Measurements from ENCODE around the gene PHOX2A.

DNA sequence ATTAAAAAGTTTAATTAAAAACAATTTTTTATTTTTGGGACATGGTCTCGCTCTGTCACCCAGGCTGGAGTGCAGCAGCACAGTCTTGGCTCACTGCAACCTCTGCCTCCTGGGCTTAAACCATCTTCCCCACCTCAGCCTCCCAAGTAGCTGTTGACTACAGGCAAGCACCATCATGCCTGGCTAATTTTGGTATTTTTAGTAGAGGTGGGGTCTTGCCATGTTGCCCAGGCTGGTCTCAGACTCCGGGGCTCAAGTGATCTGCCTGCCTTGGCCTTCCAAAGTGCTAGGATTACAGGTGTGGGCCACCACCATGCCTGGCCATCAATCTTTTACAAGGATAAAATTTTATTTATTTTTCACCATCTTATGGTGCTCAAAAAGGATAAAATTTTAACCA, 43.3 kb upstream of the PHOX2A start:
- TF ChIP-seq, protein P1, sequence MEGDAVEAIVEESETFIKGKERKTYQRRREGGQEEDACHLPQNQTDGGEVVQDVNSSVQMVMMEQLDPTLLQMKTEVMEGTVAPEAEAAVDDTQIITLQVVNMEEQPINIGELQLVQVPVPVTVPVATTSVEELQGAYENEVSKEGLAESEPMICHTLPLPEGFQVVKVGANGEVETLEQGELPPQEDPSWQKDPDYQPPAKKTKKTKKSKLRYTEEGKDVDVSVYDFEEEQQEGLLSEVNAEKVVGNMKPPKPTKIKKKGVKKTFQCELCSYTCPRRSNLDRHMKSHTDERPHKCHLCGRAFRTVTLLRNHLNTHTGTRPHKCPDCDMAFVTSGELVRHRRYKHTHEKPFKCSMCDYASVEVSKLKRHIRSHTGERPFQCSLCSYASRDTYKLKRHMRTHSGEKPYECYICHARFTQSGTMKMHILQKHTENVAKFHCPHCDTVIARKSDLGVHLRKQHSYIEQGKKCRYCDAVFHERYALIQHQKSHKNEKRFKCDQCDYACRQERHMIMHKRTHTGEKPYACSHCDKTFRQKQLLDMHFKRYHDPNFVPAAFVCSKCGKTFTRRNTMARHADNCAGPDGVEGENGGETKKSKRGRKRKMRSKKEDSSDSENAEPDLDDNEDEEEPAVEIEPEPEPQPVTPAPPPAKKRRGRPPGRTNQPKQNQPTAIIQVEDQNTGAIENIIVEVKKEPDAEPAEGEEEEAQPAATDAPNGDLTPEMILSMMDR (conservative IDR thresholded peaks at IDR 0.05): no peak
- no peak for TF ChIP-seq EZH2 (IDR thresholded peaks at IDR 0.05; ENCODE audit: low read depth)

Data from PC-9 (cell line).